Stimulated activated naive CD8-positive, alpha-beta T cell treated with anti-CD3 and anti-CD28 coated beads, Interleukin-15, Interleukin-2, amounts not matched to agents 100 U/mL and 50 U/mL, for 24 hours (primary cell): ENCODE results near the gene AQR.
"Not testable (repeated sequence)": the region's sequence is repeated elsewhere in the genome, so short reads cannot be mapped to it uniquely, and the experiment has no call there.

Experiments
- ATAC-seq: fragments of 150-1000 bp; cut with Tn5 transposase; one replicate; pipeline ENCODE4 v1.10.0; 2021
- DNase-seq: peaks from one replicate; pipeline ENCODE4 v3.0.0; 2021

The AQR gene

DNA sequence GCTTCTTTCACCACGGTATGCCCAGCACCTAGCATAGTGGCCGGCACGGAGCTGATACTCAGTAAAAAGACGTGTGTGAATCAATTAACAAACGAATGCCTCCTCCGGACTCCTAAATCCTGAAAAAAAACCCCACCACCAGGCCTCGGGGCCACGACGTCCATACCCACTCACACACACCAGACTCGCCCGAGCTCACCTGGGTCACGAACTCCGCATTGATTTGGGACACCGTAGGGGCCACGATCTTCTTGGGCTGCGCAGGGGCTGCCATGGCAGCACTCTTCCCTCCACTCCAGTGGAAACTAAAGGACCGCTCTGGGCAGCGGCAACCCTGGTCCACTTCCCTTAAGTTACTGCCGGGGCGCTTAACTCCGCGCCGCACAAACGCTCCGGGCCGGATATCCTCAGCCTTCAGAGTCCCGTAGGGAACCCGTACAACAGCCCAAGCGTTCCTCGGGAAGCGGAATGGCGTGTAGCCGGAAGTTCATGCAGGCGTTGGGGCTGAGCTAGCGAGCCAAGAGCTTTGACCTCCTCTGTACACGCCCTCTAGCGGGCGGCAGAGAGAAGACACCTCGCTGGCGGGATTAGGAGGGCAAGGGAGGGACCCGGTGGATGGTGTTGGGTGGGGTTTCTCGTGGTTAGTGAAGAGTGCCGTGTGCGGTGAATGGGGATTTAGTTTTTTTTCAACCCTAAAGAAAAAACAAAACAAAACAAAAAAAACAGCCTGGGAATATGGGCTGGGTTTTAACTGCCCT is at the start of gene AQR:
Gene AQR (minus strand): TSS at position 403 of the 758 bp plus-strand sequence. CDS start 129 bp downstream, at position 274.
- DNase-seq: peak; percentile 90
- ATAC-seq: peak; percentile 100

DNA sequence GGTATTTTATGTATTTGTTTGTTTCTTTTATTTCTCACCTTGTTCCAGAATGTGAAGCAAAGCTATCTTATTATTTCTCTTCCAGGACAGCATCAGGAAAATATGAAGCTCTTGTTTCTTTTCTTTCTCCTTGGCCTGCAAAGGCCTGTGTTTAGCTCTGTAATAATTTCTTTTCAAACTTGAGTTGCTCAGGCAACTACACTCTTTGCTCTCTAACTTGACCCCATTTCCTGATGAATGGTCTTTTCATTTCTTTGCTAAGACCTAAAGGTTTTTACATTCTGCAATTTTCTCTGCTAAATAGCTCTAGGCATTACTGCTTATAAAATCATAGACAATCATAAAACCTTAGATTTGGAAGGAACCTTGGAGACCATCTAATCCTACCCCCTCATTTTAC is 44.7 kb upstream of the AQR start:
- ATAC-seq: no peak
- DNase-seq: no peak

DNA sequence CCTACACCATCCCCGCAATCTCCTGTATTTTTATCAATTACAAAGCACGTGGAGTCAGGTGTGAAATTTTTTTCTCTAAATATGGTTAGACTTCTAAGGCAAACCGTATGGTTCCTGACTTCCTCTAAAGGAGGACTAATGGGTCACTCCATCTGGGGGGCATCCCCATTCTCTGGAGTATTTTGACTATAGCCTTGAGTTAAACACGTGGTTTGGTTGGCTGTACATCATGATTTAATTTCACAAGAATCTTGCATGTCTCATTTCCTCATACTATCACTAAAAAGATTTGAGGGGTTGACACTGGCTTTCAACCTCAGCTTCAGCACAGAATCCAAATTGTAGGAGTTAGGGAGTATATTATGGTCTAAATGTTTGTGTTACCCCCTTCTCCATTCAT is 43.8 kb upstream of the AQR start:
- ATAC-seq (no peak), DNase-seq (no peak)

DNA sequence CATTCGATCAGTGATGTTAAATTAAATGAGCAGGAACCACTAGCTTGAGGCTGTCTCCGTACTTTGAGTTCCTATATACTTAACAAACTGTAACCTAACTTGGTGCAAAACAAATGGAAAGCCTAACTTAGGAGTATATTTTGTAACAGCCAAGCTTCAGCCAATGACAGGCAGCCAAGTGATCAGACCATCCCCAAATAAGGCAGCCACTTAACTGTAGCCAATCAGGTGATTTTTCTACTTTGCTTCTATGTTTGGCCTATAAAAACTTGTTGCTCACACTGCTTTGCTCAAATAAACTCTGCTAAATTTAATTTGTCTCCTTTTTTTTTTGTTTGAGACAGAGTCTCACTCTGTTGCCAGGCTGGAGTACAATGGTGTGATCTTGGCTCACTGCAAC is 37.9 kb upstream of the AQR start:
- DNase-seq: no peak
- no peak for ATAC-seq

- no peak for ATAC-seq
- DNase-seq: no peak
Observed at GRCh38 chr15:35005933-35006332, 36.4 kb upstream of the AQR start.

DNA sequence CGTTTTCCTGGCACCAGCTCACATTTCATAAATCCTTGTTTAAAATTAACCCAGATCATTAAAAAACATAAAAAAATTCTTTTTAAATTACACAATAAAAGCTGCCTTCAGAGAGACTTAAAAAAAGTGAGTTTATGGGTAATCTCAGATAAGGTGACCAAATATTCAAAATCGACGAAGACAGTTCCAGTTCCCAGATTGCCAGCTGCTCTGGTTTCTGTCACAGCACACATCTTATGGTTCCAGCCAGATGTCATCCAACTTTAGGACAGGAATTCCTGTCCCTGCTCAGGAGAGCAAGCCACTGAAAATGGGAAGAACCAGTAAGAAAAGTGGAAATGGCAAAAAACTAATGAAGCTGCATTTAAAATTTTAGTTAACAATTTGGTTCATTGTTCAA is 34.4 kb upstream of the AQR start:
- ATAC-seq: no peak
- DNase-seq: no peak

GRCh38 chr15:35000511-35000910 is 31.0 kb upstream of the AQR start:
- no peak for DNase-seq
- no peak for ATAC-seq

DNA sequence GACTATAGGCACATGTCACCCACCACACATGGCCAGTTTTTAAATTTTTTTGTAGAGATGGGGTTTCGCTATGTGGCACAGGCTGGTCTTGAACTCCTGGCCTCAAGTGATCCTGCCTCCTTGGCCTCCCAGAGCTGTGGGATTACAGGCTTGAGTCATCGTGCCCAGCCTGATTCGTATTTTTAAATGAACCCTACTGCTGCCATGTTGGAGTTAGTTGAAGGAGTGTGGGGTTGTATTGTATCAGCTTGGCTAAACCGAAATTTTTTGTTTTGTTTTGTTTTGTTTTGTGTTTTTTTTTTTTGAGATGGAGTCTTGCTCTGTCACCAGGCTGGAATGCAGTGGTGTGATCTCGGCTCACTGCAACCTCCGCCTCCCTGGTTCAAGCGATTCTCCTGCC is 30.4 kb upstream of the AQR start:
- no peak for DNase-seq

GRCh38 chr15:34994925-34995324 is 25.4 kb upstream of the AQR start:
- ATAC-seq (no peak), DNase-seq (no peak)

More for the DNA sequence above, 30.4 kb upstream of the AQR start:
- no peak for ATAC-seq

GRCh38 chr15:34993877-34994276 is 24.3 kb upstream of the AQR start:
- ATAC-seq (peak; percentile 77), DNase-seq (peak; percentile 22)

- ATAC-seq (peak; percentile 76), DNase-seq (no peak)
Observed at GRCh38 chr15:34993412-34993811, 23.9 kb upstream of the AQR start.

- peak; percentile 86 for DNase-seq
Observed at GRCh38 chr15:34988027-34988902, 18.7 kb upstream of the AQR start, which contains the start of gene ZNF770. ZNF770 (minus strand) TSS chr15:34988287; CDS start chr15:34983434, 4,853 bp downstream.

GRCh38 chr15:34987609-34988026 is 18.1 kb upstream of the AQR start:
- ATAC-seq (no peak), DNase-seq (no peak)

More at GRCh38 chr15:34988027-34988902, 18.7 kb upstream of the AQR start, which contains the start of gene ZNF770:
- ATAC-seq: peak; percentile 88

DNA sequence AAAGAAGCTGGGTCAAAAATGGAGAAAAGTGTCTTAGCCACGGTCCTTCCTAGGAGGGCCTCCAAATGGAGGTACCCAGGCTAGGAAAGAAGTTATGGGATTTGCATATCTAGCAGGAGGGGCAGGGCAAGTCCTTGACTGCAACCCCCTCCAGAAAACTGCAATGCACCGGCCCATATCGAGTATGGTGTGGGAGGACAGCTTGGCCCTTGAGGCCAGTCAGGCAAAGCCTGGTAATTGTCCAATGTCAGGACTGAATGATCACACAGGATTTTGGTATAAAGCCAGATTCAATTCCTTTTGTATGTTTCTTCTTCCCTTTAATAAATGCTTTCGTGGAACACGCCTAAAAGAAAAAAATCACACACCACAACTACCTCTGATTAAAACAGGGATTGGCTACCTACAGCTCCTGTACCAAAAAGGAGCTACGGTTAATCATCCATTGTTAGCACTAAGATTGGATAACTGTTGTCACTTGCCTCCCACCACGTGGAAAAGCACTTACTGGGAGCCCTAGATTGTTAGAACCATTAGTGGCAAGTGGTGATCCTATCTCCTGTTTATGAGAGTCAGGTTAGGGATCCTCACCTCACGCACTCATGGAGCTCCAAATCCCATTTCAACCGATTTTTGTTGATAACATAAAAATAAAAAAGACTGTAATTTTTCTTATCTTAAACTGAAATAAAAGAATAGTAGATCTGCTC is 17.4 kb upstream of the AQR start:
- no peak for ATAC-seq
- no peak for DNase-seq

DNA sequence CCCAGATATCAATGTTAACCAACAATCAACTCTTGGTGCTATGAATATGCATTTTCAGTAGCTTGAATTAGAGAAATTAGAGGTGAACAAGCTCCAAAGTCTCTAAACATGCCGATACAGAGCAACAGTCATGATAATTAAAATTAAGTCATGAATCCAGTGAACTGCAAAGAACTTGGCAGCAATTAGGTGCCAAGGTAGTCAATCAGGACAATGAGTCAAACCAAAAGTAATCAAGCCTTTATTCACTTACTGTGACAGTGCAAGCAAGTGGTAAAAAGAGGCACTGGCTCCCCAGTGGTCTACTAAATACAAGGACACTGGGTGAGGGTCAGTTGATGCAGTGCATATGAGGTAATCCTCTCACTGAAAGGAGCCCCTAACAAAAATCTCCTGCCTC is 16.8 kb upstream of the AQR start:
- DNase-seq: no peak

GRCh38 chr15:34984889-34985630 is 15.5 kb upstream of the AQR start:
- ATAC-seq: no peak

More for the DNA sequence above, 16.8 kb upstream of the AQR start:
- no peak for ATAC-seq

DNA sequence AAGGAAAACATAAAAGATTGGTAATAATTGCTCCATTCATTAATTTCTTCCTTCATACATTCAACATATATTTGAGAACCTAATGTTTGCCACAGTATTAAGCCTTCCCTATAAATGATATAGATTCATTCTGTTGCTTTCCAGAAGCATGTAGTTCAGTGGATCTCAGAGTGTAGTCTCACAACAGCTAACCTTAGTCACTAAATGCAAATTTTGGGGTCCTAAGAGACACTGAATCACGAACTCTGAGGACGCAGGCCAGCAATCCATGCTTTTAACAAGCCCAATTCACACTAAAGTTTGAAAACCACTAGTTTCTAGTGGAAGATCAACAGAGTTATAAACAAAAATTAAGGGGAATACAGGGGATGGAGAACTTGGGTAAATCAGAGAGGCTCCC is 7.2 kb upstream of the AQR start:
- DNase-seq: no peak
- no peak for ATAC-seq

More at GRCh38 chr15:34984889-34985630, 15.5 kb upstream of the AQR start:
- DNase-seq: no peak

DNA sequence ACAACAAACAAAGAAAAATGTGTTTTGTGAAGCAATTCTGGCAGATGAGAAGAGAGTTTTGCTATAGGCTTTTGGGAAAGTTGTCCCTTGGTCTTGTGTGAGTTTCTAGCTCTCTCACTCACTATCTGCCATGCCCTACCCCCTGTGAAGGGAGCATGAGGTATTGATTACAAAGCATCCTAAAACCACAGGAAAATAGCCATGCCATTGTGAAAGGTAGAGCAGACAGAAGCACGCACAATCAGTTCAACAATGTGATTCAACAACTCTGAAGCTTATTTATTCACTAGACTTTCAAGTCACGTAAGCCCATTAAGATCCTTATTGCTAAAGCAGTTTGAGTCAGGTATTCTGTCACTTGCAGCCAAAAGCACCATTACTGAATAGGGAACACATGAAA is 6.5 kb upstream of the AQR start:
- DNase-seq: no peak
- ATAC-seq: no peak

DNA sequence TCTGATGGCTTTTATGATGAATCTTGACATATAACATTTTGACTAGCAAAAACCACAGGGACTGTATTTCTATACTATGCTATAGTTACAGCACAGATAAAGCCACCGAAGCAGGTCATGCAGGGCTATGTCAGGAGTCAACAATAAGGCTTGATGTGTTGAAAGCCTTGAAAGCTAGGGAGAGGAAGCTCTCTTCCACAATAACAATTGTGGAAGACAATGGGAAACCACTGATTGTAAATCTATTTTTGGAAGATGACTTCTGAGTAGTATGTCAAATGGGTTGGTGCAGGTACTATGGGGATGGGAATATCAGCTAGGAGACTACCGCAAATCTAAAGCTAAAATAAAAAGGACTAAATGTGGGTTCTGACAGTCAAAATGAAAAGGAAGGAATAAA is 4.0 kb upstream of the AQR start:
- DNase-seq: no peak
- ATAC-seq: no peak

DNA sequence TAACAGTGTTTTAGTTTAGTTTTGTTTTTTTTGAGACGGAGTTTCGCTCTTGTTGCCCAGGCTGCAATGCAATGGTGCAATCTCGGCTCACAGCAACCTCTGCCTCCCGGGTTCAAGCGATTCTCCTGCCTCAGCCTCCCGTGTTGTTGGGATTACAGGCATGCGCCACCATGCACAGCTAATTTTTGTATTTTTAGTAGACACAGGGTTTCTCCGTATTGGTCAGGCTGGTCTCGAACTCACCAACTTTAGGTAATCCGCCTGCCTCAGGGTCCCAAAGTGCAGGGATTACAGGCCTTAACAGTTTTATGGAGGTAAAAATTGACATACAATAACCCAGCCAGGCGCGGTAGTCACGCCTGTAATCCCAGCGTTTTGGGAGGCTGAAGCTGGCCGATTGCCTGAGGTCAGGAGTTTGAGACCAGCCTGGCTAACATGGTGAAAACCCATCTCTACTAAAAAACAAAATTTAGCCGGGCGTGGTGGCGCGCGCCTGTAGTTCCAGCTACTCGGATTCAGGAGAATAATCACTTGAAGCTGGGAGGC is 629 bp upstream of the AQR start:
- not testable (repeated sequence) for ATAC-seq, DNase-seq

DNA sequence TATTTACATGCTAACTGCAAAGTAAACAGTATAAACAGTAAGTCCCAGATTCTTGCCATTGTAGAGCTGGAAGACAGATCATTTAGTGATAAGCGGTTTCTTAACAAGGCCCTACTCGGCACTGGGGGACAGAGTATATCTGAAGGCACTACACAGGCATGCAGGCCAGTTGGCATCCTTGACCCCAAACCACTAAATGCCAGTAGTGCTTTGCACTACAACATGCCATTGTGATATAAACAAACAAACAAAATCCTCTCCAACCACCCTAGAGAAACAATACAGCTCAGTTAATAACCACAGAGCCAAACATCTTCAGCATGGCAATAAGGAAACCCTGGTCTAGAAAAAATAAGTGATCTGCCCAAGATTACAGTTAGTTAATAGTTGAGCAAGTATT is 5.3 kb downstream of the AQR start:
- DNase-seq (no peak), ATAC-seq (no peak)
